ENCODE measurements around the gene TRPM7. TPM values are rescaled to one million over a fixed set of nuclear protein-coding genes. Genes with fewer than 3 reads are reported as not detected.

TRPM7 gene
- total RNA-seq, 1 donor from 2014 or later: 39.8 TPM

DNA sequence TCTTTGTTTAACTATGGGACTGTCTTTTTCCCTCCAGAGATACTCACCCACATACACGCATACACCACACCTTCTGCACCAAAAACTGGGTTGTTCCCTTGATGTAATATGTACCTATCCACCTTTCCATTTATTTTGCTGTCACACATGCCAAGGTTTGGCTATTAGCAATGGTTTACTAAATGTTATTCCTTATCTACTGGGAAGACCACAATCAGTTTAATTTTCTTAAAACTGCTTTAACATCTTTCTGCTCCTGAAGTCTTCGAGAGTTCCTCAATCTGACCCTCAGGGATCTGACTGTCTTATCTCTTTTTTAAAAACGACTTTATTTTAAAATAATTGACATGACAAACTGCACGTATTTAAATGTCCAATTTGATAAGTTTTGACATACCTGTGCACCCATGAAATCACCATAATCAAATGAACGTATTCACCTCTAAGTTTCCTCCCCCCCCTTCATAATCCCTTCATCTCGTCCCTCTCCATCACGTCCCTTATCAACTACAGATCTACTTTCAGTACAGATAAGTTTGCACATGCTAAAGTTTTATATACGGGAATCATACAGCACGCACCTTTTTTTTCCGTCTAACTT, 805 bp upstream of the TRPM7 start:
- DNase-seq (ENCODE audit: low spot score, unreplicated experiment): no peak
- TF ChIP-seq, protein P1, sequence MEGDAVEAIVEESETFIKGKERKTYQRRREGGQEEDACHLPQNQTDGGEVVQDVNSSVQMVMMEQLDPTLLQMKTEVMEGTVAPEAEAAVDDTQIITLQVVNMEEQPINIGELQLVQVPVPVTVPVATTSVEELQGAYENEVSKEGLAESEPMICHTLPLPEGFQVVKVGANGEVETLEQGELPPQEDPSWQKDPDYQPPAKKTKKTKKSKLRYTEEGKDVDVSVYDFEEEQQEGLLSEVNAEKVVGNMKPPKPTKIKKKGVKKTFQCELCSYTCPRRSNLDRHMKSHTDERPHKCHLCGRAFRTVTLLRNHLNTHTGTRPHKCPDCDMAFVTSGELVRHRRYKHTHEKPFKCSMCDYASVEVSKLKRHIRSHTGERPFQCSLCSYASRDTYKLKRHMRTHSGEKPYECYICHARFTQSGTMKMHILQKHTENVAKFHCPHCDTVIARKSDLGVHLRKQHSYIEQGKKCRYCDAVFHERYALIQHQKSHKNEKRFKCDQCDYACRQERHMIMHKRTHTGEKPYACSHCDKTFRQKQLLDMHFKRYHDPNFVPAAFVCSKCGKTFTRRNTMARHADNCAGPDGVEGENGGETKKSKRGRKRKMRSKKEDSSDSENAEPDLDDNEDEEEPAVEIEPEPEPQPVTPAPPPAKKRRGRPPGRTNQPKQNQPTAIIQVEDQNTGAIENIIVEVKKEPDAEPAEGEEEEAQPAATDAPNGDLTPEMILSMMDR (IDR thresholded peaks at IDR 0.05; ENCODE audit: unreplicated experiment): no peak
- Mint-ChIP-seq H3K9me3 (ENCODE audit: low read depth) (no peaks in the 10 kb centered on the region), H3K27me3 (no peaks in the 10 kb centered on the region), H3K4me1 (ENCODE audit: low read depth) (peaks cover 23% of the 10 kb centered on the region), H3K36me3 (ENCODE audit: insufficient read depth) (peaks cover 6% of the 10 kb centered on the region), H3K27ac (peak overlapping the region; percentile 94), H3K4me3 (ENCODE audit: low read depth) (peak overlapping the region; percentile 99)

DNA sequence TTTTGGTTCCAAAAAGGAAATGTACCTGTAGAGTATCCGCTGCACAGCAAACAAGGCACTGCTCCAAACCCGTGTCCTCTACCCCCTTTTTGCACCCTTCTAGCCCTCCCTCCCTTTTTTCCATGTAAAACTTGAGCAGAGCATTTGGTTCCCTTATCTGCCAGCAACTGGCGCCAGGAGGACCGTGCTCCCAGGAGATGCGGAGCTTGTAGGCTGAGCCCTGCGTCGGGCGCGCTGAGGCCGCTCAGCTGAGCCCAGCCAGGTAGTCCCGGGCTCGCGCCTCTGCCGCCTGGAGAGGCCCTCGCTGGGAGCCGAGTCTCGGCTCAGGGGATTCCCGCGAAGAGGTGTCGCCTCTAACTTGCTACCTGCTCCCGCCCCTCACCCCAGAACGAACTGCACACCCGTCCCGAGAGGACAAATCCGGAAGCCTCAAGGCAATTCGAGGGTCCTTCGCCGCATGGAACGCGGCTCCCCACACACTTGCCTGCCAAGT, 575 bp downstream of the TRPM7 start:
- TF ChIP-seq, protein P1 (IDR thresholded peaks at IDR 0.05; ENCODE audit: unreplicated experiment): no peak
- DNase-seq (ENCODE audit: low spot score, unreplicated experiment): peak; percentile 40
- H3K9me3 Mint-ChIP-seq (ENCODE audit: low read depth): no peaks in the 10 kb centered on the region
- H3K27me3 Mint-ChIP-seq: no peaks in the 10 kb centered on the region
- peaks cover 8% of the 10 kb centered on the region for H3K36me3 Mint-ChIP-seq (ENCODE audit: insufficient read depth)
- H3K4me3 Mint-ChIP-seq (ENCODE audit: low read depth): peak overlapping the region; percentile 99
- H3K27ac Mint-ChIP-seq: peak overlapping the region; percentile 100
- peaks cover 24% of the 10 kb centered on the region for H3K4me1 Mint-ChIP-seq (ENCODE audit: low read depth)

DNA sequence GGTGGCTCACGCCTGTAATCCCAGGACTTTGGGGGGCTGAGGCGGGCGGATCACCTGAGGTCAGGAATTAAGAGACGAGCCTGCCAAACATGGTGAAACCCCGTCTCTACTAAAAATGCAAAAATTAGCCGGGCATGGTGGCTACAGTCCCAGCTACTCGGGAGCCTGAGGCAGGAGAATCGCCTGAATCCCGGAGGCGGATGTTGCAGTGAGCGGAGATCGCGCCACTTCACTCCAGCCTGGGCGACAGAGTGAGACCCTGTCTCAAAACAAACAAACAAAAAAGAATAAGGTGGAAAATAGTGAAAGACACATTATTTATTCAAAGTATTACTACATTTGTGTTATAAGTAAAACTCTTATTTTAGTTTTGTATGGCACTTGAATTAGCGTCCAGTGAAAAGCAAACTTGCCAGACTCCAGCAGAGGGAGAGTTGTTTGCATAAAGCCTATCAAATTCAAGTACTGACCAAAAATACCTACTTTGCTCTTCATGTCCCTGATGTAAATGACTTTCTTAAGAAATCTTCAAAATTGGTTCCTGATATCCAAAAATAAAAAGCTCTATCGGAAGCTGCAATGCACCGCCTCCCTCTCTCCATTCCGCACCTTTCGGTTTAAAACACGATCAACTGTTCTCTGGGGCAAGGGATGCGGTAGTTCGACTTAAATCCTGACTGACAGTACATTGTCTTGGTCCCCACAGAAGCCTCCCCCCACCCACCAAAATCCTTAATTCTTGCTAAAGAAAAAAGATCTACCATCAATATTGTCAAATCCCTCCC, 1.2 kb downstream of the TRPM7 start:
- Mint-ChIP-seq H3K4me3 (ENCODE audit: low read depth) (peak overlapping the region; percentile 99), H3K27ac (peak overlapping the region; percentile 100), H3K27me3 (no peaks in the 10 kb centered on the region), H3K36me3 (ENCODE audit: insufficient read depth) (peaks cover 8% of the 10 kb centered on the region), H3K4me1 (ENCODE audit: low read depth) (peaks cover 24% of the 10 kb centered on the region), H3K9me3 (ENCODE audit: low read depth) (no peaks in the 10 kb centered on the region)
- TF ChIP-seq, protein P1 (IDR thresholded peaks at IDR 0.05; ENCODE audit: unreplicated experiment): no peak
- DNase-seq (ENCODE audit: low spot score, unreplicated experiment): no peak

DNA sequence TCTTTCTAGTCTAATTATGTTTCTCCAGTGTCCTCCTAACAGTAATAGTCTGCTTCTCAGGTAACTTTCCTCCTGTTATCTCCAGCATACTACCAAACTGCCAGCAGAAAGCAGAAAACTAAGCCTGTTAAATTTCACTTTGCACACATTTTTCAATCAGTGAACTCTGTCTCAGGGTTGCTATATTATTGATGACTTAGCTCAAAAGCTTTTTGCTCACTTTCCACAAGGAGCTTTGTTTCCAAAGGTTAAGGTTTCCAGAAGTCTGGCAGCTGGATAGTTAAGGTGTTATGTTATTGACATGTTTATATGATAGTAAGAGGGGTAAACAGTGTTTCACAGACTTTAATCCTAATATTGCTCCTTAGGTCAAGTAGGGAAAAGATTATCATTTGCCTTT, 5.1 kb downstream of the TRPM7 start:
- no peak for DNase-seq (ENCODE audit: low spot score, unreplicated experiment)
- Mint-ChIP-seq H3K36me3 (ENCODE audit: insufficient read depth) (peaks cover 10% of the 10 kb centered on the region), H3K4me3 (ENCODE audit: low read depth) (no peak overlapping the region), H3K27ac (no peak overlapping the region), H3K9me3 (ENCODE audit: low read depth) (no peaks in the 10 kb centered on the region), H3K27me3 (no peaks in the 10 kb centered on the region), H3K4me1 (ENCODE audit: low read depth) (peaks cover 16% of the 10 kb centered on the region)
- TF ChIP-seq, protein P1 (IDR thresholded peaks at IDR 0.05; ENCODE audit: unreplicated experiment): no peak

DNA sequence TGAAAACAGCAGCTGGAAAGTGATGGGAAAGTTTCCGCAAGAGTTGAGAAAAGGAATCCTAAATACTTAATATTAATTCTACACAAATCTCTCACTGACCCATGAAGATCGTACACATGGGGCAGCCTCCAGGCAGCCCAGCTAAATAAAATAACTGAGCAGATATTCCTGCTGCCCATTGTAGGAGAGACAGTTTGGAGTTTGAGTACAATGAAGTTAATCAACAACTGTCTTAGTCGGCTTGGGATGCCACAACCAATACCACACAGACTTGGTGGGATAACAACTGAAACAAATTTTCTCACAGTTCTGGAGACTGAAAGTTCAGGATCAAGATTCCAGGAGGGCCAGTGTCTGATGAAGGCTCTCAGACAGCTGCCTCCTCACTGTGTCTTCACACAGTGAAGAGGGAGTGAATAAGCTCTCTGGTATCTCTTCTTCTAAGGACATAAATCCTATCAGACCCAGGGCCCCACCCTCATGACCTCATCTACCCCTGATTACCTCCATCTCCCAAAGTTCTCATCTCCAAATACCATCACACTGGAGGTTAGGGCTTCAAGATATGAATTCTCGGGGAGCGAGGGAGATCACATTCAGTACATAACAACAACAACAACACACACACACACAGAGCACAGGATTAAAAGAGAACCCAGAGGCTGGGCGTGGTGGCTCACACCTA, 9.7 kb downstream of the TRPM7 start:
- Mint-ChIP-seq H3K36me3 (ENCODE audit: insufficient read depth) (peaks cover 4% of the 10 kb centered on the region), H3K27me3 (no peaks in the 10 kb centered on the region), H3K27ac (peak overlapping the region; percentile 40), H3K9me3 (ENCODE audit: low read depth) (no peaks in the 10 kb centered on the region), H3K4me3 (ENCODE audit: low read depth) (no peak overlapping the region), H3K4me1 (ENCODE audit: low read depth) (peaks cover 4% of the 10 kb centered on the region)
- TF ChIP-seq, protein P1 (IDR thresholded peaks at IDR 0.05; ENCODE audit: unreplicated experiment): no peak
- DNase-seq (ENCODE audit: low spot score, unreplicated experiment): no peak
